CD4-positive, alpha-beta T cell treated with Interleukin-10 for 1 hour (primary cell): Measurements from ENCODE around the gene CDHR3.

Source experiments
- DNase-seq: peaks from one replicate; pipeline ENCODE4 v3.0.0-alpha.2; 2020

CDHR3 gene

GRCh38 chr7:106054156-106054910 is 91.3 kb downstream of the CDHR3 start:
- DNase-seq, result no peak

GRCh38 chr7:106054971-106055532 is 92.0 kb downstream of the CDHR3 start:
- DNase-seq, result no peak

GRCh38 chr7:106056513-106057203 is 93.6 kb downstream of the CDHR3 start:
- DNase-seq, result peak; percentile 76

GRCh38 chr7:106057204-106057961 is 94.3 kb downstream of the CDHR3 start:
- DNase-seq, result no peak

GRCh38 chr7:106057962-106058927 is 95.2 kb downstream of the CDHR3 start:
- peak; percentile 13 for DNase-seq

GRCh38 chr7:106058928-106059324 is 95.9 kb downstream of the CDHR3 start:
- DNase-seq, result no peak

GRCh38 chr7:106059556-106059955 is 96.5 kb downstream of the CDHR3 start:
- no peak for DNase-seq

GRCh38 chr7:106060394-106060920 is 97.4 kb downstream of the CDHR3 start:
- no peak for DNase-seq

GRCh38 chr7:106061301-106061979 is 98.4 kb downstream of the CDHR3 start:
- DNase-seq, result no peak

GRCh38 chr7:106062006-106062405 is 98.9 kb downstream of the CDHR3 start:
- DNase-seq, result no peak

GRCh38 chr7:106062521-106062931 is 99.5 kb downstream of the CDHR3 start:
- DNase-seq, result no peak

GRCh38 chr7:106063024-106063423 is 100.0 kb downstream of the CDHR3 start:
- DNase-seq, result no peak

- no peak for DNase-seq
Observed at GRCh38 chr7:106063692-106064091, 100.6 kb downstream of the CDHR3 start.

- no peak for DNase-seq
Observed at GRCh38 chr7:106064316-106064715, 101.3 kb downstream of the CDHR3 start.

- no peak for DNase-seq
Observed at GRCh38 chr7:106064771-106065574, 101.9 kb downstream of the CDHR3 start.

- no peak for DNase-seq
Observed at GRCh38 chr7:106065575-106066500, 102.8 kb downstream of the CDHR3 start.

GRCh38 chr7:106067678-106068077 is 104.6 kb downstream of the CDHR3 start:
- no peak for DNase-seq

GRCh38 chr7:106068538-106068961 is 105.5 kb downstream of the CDHR3 start:
- no peak for DNase-seq

GRCh38 chr7:106068986-106069385 is 105.9 kb downstream of the CDHR3 start:
- no peak for DNase-seq
